ENCODE results near the gene IHH. TPM values are rescaled to one million over a fixed set of nuclear protein-coding genes. Genes with fewer than 3 reads are reported as not detected.

IHH gene
- total RNA-seq, 2 donors from 2014 or later = 3.2 to 9.6 TPM

DNA sequence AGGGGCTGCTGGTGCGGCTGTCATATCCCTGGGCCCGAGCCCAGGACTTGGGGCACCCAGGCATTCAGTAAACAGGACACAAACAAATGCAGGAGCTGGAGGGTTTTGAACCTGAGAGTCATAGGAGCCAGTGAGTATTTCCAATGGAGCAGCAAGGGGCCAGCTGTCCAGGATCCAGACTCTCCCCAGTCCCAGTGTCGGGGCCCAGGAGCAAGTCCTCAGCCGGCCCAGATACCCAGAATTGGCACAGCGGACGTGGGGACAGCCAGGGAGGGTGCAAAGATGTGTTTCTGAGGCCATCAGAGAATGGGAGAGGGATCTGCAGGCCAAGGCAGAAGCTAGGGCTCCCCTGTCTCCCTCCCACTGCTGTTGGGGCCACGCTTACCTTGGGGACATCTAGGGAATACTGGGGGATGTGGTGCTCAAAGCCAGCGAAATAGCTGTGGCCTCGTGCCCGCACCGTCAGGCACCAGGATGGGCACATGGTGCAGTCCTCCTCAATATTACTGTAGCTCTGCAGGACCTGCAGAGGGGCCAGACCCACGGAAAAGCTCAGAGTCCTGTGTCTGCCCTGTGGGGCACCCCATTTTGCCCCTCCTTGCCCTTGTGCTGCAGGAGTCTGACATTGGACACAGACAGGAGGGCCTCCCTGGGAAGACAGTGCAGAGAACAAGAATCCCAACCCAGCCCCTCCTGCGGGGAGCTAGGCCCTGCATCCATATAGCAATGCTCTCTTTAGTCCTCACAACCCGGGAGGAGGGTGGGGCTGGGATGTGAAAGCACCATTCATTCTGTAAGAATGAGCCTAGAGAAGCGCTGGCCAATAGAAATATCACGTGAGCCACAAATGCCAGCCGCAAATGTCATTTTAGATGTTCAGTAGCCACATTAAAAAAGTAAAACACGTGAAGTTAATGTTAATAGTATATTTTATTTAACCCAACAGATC is 34.8 kb downstream of the IHH start:
- TF ChIP-seq, protein P1, sequence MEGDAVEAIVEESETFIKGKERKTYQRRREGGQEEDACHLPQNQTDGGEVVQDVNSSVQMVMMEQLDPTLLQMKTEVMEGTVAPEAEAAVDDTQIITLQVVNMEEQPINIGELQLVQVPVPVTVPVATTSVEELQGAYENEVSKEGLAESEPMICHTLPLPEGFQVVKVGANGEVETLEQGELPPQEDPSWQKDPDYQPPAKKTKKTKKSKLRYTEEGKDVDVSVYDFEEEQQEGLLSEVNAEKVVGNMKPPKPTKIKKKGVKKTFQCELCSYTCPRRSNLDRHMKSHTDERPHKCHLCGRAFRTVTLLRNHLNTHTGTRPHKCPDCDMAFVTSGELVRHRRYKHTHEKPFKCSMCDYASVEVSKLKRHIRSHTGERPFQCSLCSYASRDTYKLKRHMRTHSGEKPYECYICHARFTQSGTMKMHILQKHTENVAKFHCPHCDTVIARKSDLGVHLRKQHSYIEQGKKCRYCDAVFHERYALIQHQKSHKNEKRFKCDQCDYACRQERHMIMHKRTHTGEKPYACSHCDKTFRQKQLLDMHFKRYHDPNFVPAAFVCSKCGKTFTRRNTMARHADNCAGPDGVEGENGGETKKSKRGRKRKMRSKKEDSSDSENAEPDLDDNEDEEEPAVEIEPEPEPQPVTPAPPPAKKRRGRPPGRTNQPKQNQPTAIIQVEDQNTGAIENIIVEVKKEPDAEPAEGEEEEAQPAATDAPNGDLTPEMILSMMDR (IDR thresholded peaks at IDR 0.05) = no peak
- TF ChIP-seq POLR2AphosphoS5 (IDR thresholded peaks at IDR 0.05) = no peak
- TF ChIP-seq POLR2A (IDR thresholded peaks at IDR 0.05) = no peak
- Histone ChIP-seq H3K27ac (no peak overlapping the region), H3K4me1 (replicated peaks) (no peaks in the 10 kb centered on the region), H3K36me3 (no peaks in the 10 kb centered on the region), H3K9me3 (no peaks in the 10 kb centered on the region), H3K27me3 (replicated peaks; ENCODE audit: insufficient read depth) (no peaks in the 10 kb centered on the region), H3K4me3 (no peak overlapping the region)
- intact Hi-C loops (cut with DNase I) = no loop called here
- DNase-seq (ENCODE audit: low spot score) = no peak
- 85% methylated on average over 18 of the region's 18 CpGs for WGBS

DNA sequence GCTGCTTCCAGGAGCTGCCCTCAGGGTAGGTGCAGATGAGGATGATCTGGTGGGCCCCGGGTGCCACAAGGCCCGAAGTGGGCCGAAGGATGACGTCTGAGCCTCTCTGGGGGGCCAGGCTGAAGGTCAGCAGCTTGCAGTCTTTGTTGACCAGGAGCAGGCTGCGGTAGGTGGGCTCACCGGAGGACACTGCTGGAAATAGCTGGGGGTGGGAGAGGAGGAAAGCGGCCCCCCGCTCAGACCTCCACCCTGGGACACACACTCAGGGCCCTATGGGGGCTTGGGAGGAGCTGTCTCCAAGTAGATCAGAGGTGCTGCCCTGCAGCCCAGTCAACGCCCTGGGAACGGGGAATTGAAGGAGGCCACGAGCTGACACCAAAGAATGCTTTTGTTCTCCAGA is 36.7 kb downstream of the IHH start:
- WGBS = 76% methylated on average over 11 of the region's 11 CpGs
- TF ChIP-seq POLR2A (IDR thresholded peaks at IDR 0.05) (no peak), POLR2AphosphoS5 (IDR thresholded peaks at IDR 0.05) (no peak)
- TF ChIP-seq, protein P1 (IDR thresholded peaks at IDR 0.05) = no peak
- no peaks in the 10 kb centered on the region for H3K4me1 ChIP-seq (replicated peaks)
- H3K36me3 ChIP-seq = no peaks in the 10 kb centered on the region
- H3K27ac ChIP-seq = no peak overlapping the region
- intact Hi-C loops (cut with DNase I) = no loop called here
- no peak overlapping the region for H3K4me3 ChIP-seq
- no peaks in the 10 kb centered on the region for H3K27me3 ChIP-seq (replicated peaks; ENCODE audit: insufficient read depth)
- no peak for DNase-seq (ENCODE audit: low spot score)
- no peaks in the 10 kb centered on the region for H3K9me3 ChIP-seq

DNA sequence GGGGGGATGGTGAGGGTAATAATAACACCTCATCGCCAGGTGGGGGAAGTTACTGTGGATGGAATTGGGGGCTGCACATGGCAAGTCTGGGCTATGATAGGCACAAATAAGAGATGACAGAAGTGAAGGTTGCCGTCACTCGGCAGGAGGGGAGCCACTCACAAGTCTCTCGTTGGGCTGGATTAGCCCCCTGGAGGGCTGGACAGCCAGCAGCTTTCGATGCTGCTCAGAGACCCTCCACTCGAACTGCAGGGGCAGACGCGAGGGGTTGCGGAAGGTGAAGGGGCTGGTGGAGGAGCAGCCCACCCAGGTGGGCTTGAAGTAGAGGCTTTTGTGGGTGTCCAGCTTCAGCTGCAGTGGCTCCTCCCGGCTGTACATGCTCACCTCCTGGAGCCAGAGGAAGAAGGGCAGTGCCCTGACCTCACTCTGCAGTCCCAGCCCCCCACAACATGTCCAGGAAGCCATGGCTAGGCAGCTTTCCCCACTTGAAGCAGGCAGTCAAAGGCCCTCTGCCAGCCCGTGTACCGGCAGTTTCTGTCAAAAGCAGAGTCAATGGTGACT is 37.6 kb downstream of the IHH start:
- no peak overlapping the region for H3K4me3 ChIP-seq
- DNase-seq (ENCODE audit: low spot score) = no peak
- no peak overlapping the region for H3K27ac ChIP-seq
- intact Hi-C loops (cut with DNase I) = no loop called here
- no peaks in the 10 kb centered on the region for H3K9me3 ChIP-seq
- no peaks in the 10 kb centered on the region for H3K4me1 ChIP-seq (replicated peaks)
- H3K27me3 ChIP-seq (replicated peaks; ENCODE audit: insufficient read depth) = no peaks in the 10 kb centered on the region
- H3K36me3 ChIP-seq = no peaks in the 10 kb centered on the region
- 74% methylated on average over 12 of the region's 12 CpGs for WGBS
- TF ChIP-seq POLR2A (IDR thresholded peaks at IDR 0.05) (no peak), POLR2AphosphoS5 (IDR thresholded peaks at IDR 0.05) (no peak)
- TF ChIP-seq, protein P1 (IDR thresholded peaks at IDR 0.05) = no peak

DNA sequence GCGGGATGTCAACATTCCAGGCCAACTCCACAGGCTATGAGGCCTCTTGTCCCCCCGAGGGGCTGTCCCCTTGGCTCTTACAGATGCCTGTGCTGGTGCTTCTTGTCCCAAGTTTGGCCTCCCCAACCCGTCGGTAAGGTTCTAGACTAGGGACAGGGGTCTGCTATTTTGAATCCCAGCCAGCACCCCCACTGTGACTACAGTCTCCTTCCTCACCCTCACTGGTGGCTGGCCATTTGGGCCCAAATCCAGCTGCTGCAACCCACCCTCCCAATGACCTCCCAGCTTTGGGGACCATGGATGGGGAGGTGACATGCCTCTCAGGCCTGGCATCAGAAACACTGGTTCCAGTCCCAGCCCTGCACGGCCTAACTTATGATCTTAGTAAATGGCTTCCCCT is 38.1 kb downstream of the IHH start:
- Histone ChIP-seq H3K27me3 (replicated peaks; ENCODE audit: insufficient read depth) (no peaks in the 10 kb centered on the region), H3K27ac (no peak overlapping the region), H3K9me3 (no peaks in the 10 kb centered on the region), H3K4me3 (no peak overlapping the region), H3K4me1 (replicated peaks) (no peaks in the 10 kb centered on the region), H3K36me3 (no peaks in the 10 kb centered on the region)
- WGBS = 89% methylated on average over 5 of the region's 5 CpGs
- TF ChIP-seq POLR2AphosphoS5 (IDR thresholded peaks at IDR 0.05) (no peak), POLR2A (IDR thresholded peaks at IDR 0.05) (no peak)
- TF ChIP-seq, protein P1 (IDR thresholded peaks at IDR 0.05) = no peak
- DNase-seq (ENCODE audit: low spot score) = no peak
- intact Hi-C loops (cut with DNase I) = no loop called here
